VCaP (cell line): Measurements from ENCODE around the gene IMPDH1.
A peak's percentile ranks its signal among the peaks of the same experiment; 100 is the strongest.

Experiments used
- H3K27ac ChIP-seq: fragments of 450-650 bp; 2 replicates; pipeline ENCODE4 v1.5.1; 2017
- TF ChIP-seq, protein P1 (sequence below): fragments of 450-650 bp; conservative IDR thresholded peaks from 2 replicates; pipeline ENCODE4 v1.5.1; 2017; ENCODE audit warnings: mild to moderate bottlenecking, moderate library complexity

IMPDH1 gene

DNA sequence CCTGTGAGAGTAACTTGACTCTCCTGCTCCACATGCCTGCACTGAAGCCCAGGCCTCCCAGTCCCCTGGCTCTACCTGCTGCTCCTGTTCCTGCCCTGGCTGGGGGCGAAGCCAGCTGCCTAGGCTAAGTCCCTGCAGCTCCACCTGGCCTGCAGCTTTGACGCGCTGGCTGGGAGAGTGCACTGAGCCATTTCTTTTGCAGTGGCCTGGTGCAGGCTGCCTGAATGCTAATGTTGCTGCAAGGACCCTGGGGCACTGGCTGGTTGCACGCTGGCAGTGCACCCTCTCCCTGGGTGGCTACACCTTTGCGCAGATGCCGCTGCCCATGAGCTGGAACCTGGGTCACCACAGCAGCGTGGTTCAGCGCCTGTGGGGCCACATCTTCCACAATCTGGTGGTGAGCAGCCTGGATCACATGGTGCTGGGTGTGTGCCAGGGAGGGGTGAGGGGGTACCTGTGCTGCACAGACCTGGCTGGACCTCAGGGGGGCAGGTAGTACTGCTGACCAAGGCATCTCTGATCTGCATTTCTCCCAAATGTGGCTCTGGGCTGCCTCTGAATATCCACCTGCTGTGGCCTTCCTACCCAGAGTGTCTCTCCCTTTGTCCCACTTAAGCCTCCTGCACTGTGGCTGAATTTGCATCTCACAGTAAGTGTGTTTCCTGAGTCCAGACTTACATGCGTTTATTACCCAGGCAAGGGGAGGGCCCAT, 20.0 kb downstream of the IMPDH1 start:
- TF ChIP-seq, protein P1, sequence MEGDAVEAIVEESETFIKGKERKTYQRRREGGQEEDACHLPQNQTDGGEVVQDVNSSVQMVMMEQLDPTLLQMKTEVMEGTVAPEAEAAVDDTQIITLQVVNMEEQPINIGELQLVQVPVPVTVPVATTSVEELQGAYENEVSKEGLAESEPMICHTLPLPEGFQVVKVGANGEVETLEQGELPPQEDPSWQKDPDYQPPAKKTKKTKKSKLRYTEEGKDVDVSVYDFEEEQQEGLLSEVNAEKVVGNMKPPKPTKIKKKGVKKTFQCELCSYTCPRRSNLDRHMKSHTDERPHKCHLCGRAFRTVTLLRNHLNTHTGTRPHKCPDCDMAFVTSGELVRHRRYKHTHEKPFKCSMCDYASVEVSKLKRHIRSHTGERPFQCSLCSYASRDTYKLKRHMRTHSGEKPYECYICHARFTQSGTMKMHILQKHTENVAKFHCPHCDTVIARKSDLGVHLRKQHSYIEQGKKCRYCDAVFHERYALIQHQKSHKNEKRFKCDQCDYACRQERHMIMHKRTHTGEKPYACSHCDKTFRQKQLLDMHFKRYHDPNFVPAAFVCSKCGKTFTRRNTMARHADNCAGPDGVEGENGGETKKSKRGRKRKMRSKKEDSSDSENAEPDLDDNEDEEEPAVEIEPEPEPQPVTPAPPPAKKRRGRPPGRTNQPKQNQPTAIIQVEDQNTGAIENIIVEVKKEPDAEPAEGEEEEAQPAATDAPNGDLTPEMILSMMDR, result no peak
- H3K27ac ChIP-seq, result no peak overlapping the region

DNA sequence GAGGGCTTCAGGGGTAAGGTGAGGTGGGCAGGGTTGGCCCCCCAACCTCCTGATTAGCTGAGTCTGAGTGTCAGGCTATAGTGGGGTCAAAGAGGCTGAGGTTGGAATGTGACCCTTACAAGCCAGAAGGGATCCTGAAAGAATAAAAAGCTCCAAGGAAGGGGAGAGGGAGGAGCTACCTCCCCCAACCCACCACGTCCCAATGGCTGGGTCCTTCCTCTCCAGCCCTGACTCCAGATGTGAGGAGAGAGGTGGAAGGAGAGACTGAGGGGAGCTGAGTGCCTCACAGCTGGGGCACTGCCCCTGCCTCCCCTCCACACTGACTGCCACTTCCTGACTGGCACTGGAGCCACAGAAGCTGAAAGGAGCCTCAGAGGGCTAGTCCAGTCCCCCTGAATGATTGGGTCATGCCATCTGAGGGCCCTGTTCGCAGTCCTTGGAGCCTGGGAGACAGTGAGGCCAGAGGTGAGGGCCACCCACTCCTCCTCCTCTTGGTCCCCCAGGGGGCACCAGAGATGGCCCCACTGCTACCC, 20.6 kb downstream of the IMPDH1 start:
- no peak overlapping the region for H3K27ac ChIP-seq
- TF ChIP-seq, protein P1, result no peak

DNA sequence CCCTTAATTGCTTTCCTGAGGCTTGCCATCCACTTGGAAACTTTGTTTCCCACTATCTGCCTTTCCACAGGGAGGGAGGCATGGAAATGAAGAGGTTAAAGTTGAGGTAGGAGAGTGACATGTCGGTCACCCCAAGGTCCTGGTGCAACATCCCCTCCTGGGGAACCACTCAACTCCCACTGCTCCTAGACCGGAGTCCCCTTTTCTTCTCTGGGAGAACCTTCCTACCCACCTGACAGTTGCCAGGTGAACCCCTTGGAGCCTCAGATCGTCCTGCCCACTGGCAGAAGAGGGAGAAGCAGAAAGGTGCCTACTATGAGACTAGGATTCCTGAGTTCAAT, 21.7 kb downstream of the IMPDH1 start:
- no peak overlapping the region for H3K27ac ChIP-seq
- TF ChIP-seq, protein P1, result no peak

DNA sequence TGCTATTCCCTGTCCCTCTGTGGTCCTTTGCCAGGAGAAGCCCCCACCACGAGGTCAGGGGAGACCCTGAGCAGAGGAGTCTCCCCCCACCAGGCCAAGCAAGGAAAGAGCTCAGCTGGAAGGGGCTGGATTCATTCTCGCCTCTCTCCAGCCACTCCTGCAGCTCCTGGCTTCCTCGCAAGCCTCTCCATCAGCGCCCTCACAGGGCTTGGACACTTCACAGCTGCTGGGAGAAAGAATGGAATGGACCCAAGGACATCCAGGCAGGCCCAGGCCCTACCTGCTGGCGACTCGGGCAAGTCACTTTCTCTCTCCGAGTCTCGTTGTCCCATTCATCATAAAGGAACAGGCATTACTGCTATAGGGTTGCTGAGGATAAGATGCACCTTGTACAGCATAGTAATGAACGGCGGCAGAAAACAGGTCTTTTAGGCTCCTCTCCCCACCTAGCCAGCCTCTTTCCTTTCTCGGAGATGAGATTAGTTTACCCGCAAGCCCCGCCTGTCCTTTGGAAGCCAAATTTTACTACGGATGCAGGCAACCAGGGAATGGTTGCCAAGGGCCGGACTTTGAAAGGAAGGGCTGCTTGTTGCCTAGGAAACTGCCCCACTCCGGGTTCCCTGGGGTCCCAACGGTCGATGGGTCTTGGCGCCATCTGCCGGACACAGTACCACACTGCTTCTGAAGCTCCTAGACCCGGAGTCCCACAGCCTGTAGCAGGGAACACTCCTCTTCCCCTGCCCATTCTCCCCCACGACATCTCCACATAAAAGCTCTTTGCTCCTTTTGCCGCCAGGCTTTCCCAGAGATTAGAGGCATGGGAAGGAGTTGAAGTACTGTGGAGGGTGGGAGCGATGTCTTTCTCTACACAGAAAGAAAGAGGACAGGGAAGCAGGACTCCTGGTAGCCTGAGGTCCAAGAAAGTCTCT, 22.3 kb downstream of the IMPDH1 start:
- TF ChIP-seq, protein P1, result peak; percentile 95
- H3K27ac ChIP-seq, result no peak overlapping the region

DNA sequence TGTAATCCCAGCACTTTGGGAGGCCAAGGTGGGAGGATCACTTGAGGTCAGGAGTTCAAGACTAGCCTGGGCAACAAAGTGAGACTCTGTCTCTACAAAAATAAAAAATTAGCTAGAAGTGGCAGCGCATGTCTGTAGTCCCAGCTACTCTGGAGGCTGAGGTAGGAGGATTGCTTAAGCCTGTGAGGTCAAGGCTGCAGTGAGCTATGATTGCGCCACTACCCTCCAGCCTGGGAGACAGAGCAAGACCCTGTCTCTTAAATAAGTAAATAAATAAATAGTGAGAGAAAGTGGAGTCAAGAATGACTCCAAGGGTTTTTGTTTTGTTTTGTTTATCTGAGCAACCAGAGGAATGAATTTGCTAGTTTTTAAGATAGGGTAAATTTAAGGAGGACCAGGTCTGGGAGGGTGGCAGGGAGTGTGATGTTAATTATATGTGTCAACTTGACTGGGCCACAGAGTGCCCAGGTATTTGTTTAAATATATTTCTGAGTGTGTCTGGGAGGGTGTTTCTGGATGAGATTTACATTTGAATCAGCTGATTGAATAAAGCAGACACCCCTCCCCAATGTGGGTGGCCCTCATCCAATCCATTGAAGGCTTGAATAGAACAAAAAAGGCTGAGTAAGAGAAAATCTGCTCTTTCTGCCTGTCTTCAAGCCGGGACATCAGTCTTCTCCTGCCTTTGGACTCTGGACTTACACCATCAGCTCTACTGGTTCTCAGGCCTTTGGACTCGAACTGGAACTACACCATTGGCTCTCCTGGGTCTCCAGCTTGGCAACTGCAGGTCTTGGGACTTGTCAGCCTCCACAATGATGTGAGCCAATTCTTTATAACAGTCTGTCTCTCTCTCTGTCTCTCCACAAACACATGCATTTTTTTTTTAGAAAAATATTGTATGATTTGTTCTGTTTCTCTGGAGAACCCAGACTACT, 23.5 kb downstream of the IMPDH1 start:
- TF ChIP-seq, protein P1, result no peak
- H3K27ac ChIP-seq, result no peak overlapping the region

DNA sequence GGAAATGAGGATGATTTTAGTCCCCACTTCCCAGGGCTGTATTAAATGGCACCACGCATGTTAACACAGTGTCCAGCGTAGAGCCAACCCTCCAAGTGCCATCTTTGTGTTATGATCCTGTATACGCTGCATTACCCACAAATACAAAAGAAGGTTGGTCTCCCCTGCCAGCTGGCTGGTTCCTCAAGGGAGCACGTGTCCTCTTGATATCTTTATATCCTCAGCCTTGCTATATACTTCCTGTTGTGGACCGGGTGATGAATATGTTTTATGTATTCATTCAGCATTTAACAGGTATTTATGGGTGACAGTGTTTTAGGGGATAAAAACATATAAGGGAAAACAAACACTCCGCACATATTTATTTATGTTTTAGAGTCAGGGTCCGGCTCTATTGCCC, 25.1 kb downstream of the IMPDH1 start:
- no peak overlapping the region for H3K27ac ChIP-seq

More for the DNA sequence above, 25.1 kb downstream of the IMPDH1 start:
- TF ChIP-seq, protein P1, result no peak
